ENCODE data around the gene KDM8. TPM values are rescaled to one million over a fixed set of nuclear protein-coding genes. Genes with fewer than 3 reads are reported as not detected.
A peak's percentile ranks its signal among the peaks of the same experiment; 100 is the strongest.
"Not testable (repeated sequence)": the region's sequence is repeated elsewhere in the genome, so short reads cannot be mapped to it uniquely, and the experiment has no call there.

Gene KDM8
- total RNA-seq, 1 donor from 2014 or later = 8.3 TPM

GRCh38 chr16:27244363-27244755 is 41.0 kb downstream of the KDM8 start:
- H3K36me3 Mint-ChIP-seq (ENCODE audit: unreplicated experiment) = no peaks in the 10 kb centered on the region
- H3K27me3 Mint-ChIP-seq (ENCODE audit: unreplicated experiment) = no peaks in the 10 kb centered on the region
- no peaks in the 10 kb centered on the region for H3K9me3 Mint-ChIP-seq (ENCODE audit: unreplicated experiment)
- H3K4me3 Mint-ChIP-seq (ENCODE audit: unreplicated experiment) = peak overlapping the region; percentile 4
- H3K4me1 Mint-ChIP-seq (ENCODE audit: unreplicated experiment) = peaks cover 49% of the 10 kb centered on the region
- DNase-seq (ENCODE audit: extremely low spot score, unreplicated experiment) = no peak
- TF ChIP-seq CTCF (IDR thresholded peaks at IDR 0.05) = no peak
- H3K27ac Mint-ChIP-seq (ENCODE audit: unreplicated experiment) = peak overlapping the region; percentile 95

GRCh38 chr16:27245276-27246172 is 42.2 kb downstream of the KDM8 start:
- Mint-ChIP-seq H3K36me3 (ENCODE audit: unreplicated experiment) (no peaks in the 10 kb centered on the region), H3K27me3 (ENCODE audit: unreplicated experiment) (no peaks in the 10 kb centered on the region), H3K9me3 (ENCODE audit: unreplicated experiment) (no peaks in the 10 kb centered on the region), H3K4me1 (ENCODE audit: unreplicated experiment) (peaks cover 50% of the 10 kb centered on the region), H3K4me3 (ENCODE audit: unreplicated experiment) (no peak overlapping the region), H3K27ac (ENCODE audit: unreplicated experiment) (peak overlapping the region; percentile 23)
- DNase-seq (ENCODE audit: extremely low spot score, unreplicated experiment) = no peak
- no peak for TF ChIP-seq CTCF (IDR thresholded peaks at IDR 0.05)

GRCh38 chr16:27246439-27246838 is 43.1 kb downstream of the KDM8 start:
- Mint-ChIP-seq H3K27me3 (ENCODE audit: unreplicated experiment) (no peaks in the 10 kb centered on the region), H3K9me3 (ENCODE audit: unreplicated experiment) (no peaks in the 10 kb centered on the region), H3K36me3 (ENCODE audit: unreplicated experiment) (no peaks in the 10 kb centered on the region), H3K4me1 (ENCODE audit: unreplicated experiment) (peaks cover 42% of the 10 kb centered on the region), H3K4me3 (ENCODE audit: unreplicated experiment) (no peak overlapping the region), H3K27ac (ENCODE audit: unreplicated experiment) (no peak overlapping the region)
- no peak for DNase-seq (ENCODE audit: extremely low spot score, unreplicated experiment)
- no peak for TF ChIP-seq CTCF (IDR thresholded peaks at IDR 0.05)

GRCh38 chr16:27247076-27247475 is 43.8 kb downstream of the KDM8 start:
- not testable (repeated sequence) for H3K27ac Mint-ChIP-seq (ENCODE audit: unreplicated experiment); DNase-seq (ENCODE audit: extremely low spot score, unreplicated experiment); H3K27me3 Mint-ChIP-seq (ENCODE audit: unreplicated experiment); H3K36me3 Mint-ChIP-seq (ENCODE audit: unreplicated experiment); H3K4me3 Mint-ChIP-seq (ENCODE audit: unreplicated experiment); H3K9me3 Mint-ChIP-seq (ENCODE audit: unreplicated experiment)
- peaks cover 36% of the 10 kb centered on the region for H3K4me1 Mint-ChIP-seq (ENCODE audit: unreplicated experiment)

GRCh38 chr16:27248036-27248435 is 44.7 kb downstream of the KDM8 start:
- Mint-ChIP-seq H3K4me1 (ENCODE audit: unreplicated experiment) (peaks cover 28% of the 10 kb centered on the region), H3K9me3 (ENCODE audit: unreplicated experiment) (no peaks in the 10 kb centered on the region), H3K4me3 (ENCODE audit: unreplicated experiment) (no peak overlapping the region), H3K27ac (ENCODE audit: unreplicated experiment) (no peak overlapping the region), H3K27me3 (ENCODE audit: unreplicated experiment) (no peaks in the 10 kb centered on the region), H3K36me3 (ENCODE audit: unreplicated experiment) (no peaks in the 10 kb centered on the region)
- no peak for TF ChIP-seq CTCF (IDR thresholded peaks at IDR 0.05)
- DNase-seq (ENCODE audit: extremely low spot score, unreplicated experiment) = no peak

- peaks cover 28% of the 10 kb centered on the region for H3K4me1 Mint-ChIP-seq (ENCODE audit: unreplicated experiment)
- not testable (repeated sequence) for H3K36me3 Mint-ChIP-seq (ENCODE audit: unreplicated experiment); H3K9me3 Mint-ChIP-seq (ENCODE audit: unreplicated experiment); H3K4me3 Mint-ChIP-seq (ENCODE audit: unreplicated experiment); H3K27me3 Mint-ChIP-seq (ENCODE audit: unreplicated experiment); H3K27ac Mint-ChIP-seq (ENCODE audit: unreplicated experiment); DNase-seq (ENCODE audit: extremely low spot score, unreplicated experiment)
Measured at GRCh38 chr16:27248886-27249285, 45.6 kb downstream of the KDM8 start.

Data from osteocyte (in vitro differentiated cells).